Caco-2 (cell line): ENCODE data around the gene NEK7. TPM values are rescaled to one million over a fixed set of nuclear protein-coding genes. Genes with fewer than 3 reads are reported as not detected.

Experiments used
- BruUV-seq: library from RNA; stranded (reverse); fragments of 400-500 nt; replicated peaks from 2 replicates; lab custom pipeline; 2021; lab: Mats Ljungman, UMichigan
- CTCF ChIA-PET: fragments of 300-600 bp; sonication (Branson Sonifier 250); formaldehyde crosslinking; loops from one replicate; lab custom pipeline; 2022; ENCODE audit warnings: antibody characterized with exemption; lab: Charles Lee
- POLR2A ChIA-PET: fragments of 300-600 bp; sonication (Branson Sonifier 250); formaldehyde crosslinking; loops from one replicate; lab custom pipeline; 2022; ENCODE audit warnings: antibody characterized with exemption; lab: Charles Lee
- DNase-seq, 2 experiments: peaks; one replicate each; pipeline versions ENCODE4 v3.0.0 to v3.0.0-alpha.2; 2020 to 2022
- H3K27me3 ChIP-seq: replicated peaks from 2 replicates; pipeline ENCODE4 v1.6.0; 2011; ENCODE audit warnings: low read length; ENCODE audit not compliant: control insufficient read depth, insufficient read depth
- H3K36me3 ChIP-seq: 2 replicates; pipeline ENCODE4 v1.5.1; 2011; ENCODE audit warnings: low read length; ENCODE audit not compliant: control insufficient read depth, insufficient read depth
- H3K4me1 ChIP-seq: fragments of 250-450 bp; sonication (Bioruptor Pico); 2 replicates; pipeline ENCODE4 v1.5.1; 2020; ENCODE audit warnings: mild to moderate bottlenecking
- H3K4me3 ChIP-seq: 2 replicates; pipeline ENCODE4 v1.5.1; 2011; ENCODE audit warnings: low read depth, mild to moderate bottlenecking, control low read depth, low read length
- H3K9me3 ChIP-seq: fragments of 250-450 bp; sonication (Bioruptor Pico); 2 replicates; pipeline ENCODE4 v1.5.1; 2020; ENCODE audit warnings: mild to moderate bottlenecking, moderate library complexity
- H3K27ac Mint-ChIP-seq: one replicate; pipeline ENCODE4 v1.8.0; 2022; ENCODE audit warnings: mixed read lengths; ENCODE audit not compliant: unreplicated experiment
- H3K27me3 Mint-ChIP-seq: one replicate; pipeline ENCODE4 v1.8.0; 2022; ENCODE audit warnings: mixed read lengths; ENCODE audit not compliant: insufficient read depth, unreplicated experiment
- H3K36me3 Mint-ChIP-seq: one replicate; pipeline ENCODE4 v1.8.0; 2022; ENCODE audit warnings: mild to moderate bottlenecking, mixed read lengths; ENCODE audit not compliant: insufficient read depth, unreplicated experiment
- H3K4me1 Mint-ChIP-seq: one replicate; pipeline ENCODE4 v1.8.0; 2022; ENCODE audit warnings: low read depth, mixed read lengths; ENCODE audit not compliant: unreplicated experiment
- H3K4me3 Mint-ChIP-seq: one replicate; pipeline ENCODE4 v1.8.0; 2022; ENCODE audit warnings: mild to moderate bottlenecking, moderate library complexity, mixed read lengths; ENCODE audit not compliant: unreplicated experiment
- H3K9me3 Mint-ChIP-seq: one replicate; pipeline ENCODE4 v1.8.0; 2022; ENCODE audit warnings: mixed read lengths; ENCODE audit not compliant: unreplicated experiment
- CTCF ChIP-seq, 2 experiments: fragments of 200-600 bp in 1 of 2; IDR thresholded peaks; 1 replicate in 1 of 2; 2 replicates in 1 of 2; pipeline versions ENCODE4 v1.5.1 to v1.8.0; 2011 to 2022; ENCODE audit warnings: antibody characterized with exemption in 1 of 2, control low read depth in 1 of 2, inconsistent platforms in 1 of 2, low read depth in 1 of 2, low read length in 1 of 2, mild to moderate bottlenecking in 1 of 2, moderate library complexity in 1 of 2; ENCODE audit not compliant: insufficient read depth in 1 of 2, severe bottlenecking in 1 of 2, unreplicated experiment in 1 of 2
- intact Hi-C: fragments of 100-400 bp; cut with micrococcal nuclease; formaldehyde crosslinking; loops from one replicate; pipeline ENCODE4 v1.10.0; 2022; ENCODE audit not compliant: unreplicated experiment
- total RNA-seq: library from RNA; stranded (reverse); gene quantifications from 2 replicates; pipeline ENCODE4 v1.2.3, GENCODE V29; 2022

NEK7 gene
- total RNA-seq, 1 experiment from 2014 or later = 56.1 TPM

GRCh38 chr1:198232940-198233675, 76.3 kb downstream of the NEK7 start:
- no peaks in the 10 kb centered on the region for H3K9me3 Mint-ChIP-seq
- H3K4me3 Mint-ChIP-seq = no peak overlapping the region
- no peaks in the 10 kb centered on the region for H3K27me3 Mint-ChIP-seq
- no peak for TF ChIP-seq CTCF (IDR thresholded peaks at IDR 0.05; ENCODE audit: insufficient read depth in 1 of 2, low read depth in 1 of 2, low read length in 1 of 2, severe bottlenecking in 1 of 2, unreplicated experiment in 1 of 2)
- BruUV-seq = no TSS peak
- H3K4me1 ChIP-seq = 0 out of 2 replicates have a peak, but pooled peaks cover 5% of the 10 kb centered on the region
- no peak overlapping the region for H3K27ac Mint-ChIP-seq
- H3K36me3 Mint-ChIP-seq = no peaks in the 10 kb centered on the region
- DNase-seq = no peak
- ChIA-PET CTCF (no interaction called here), POLR2A (no interaction called here)
- no peak overlapping the region for H3K4me3 ChIP-seq
- H3K36me3 ChIP-seq = no peaks in the 10 kb centered on the region
- peaks cover 16% of the 10 kb centered on the region for H3K4me1 Mint-ChIP-seq
- no peaks in the 10 kb centered on the region for H3K27me3 ChIP-seq
- intact Hi-C loops = loop anchor here (2.0 kb wide), 1 partner anchor 32 kb away; no protein-coding TSS in a partner anchor
- no peaks in the 10 kb centered on the region for H3K9me3 ChIP-seq

- Mint-ChIP-seq H3K4me1 (peaks cover 16% of the 10 kb centered on the region), H3K9me3 (no peaks in the 10 kb centered on the region), H3K27ac (no peak overlapping the region), H3K4me3 (no peak overlapping the region), H3K36me3 (no peaks in the 10 kb centered on the region), H3K27me3 (no peaks in the 10 kb centered on the region)
- POLR2A ChIA-PET = no interaction called here
- Histone ChIP-seq H3K27me3 (no peaks in the 10 kb centered on the region), H3K9me3 (no peaks in the 10 kb centered on the region), H3K4me1 (0 out of 2 replicates have a peak, but pooled peaks cover 5% of the 10 kb centered on the region), H3K36me3 (no peaks in the 10 kb centered on the region), H3K4me3 (no peak overlapping the region)
- TF ChIP-seq CTCF (IDR thresholded peaks at IDR 0.05; ENCODE audit: insufficient read depth in 1 of 2, low read depth in 1 of 2, low read length in 1 of 2, severe bottlenecking in 1 of 2, unreplicated experiment in 1 of 2) = no peak
- DNase-seq = no peak
- CTCF ChIA-PET = no interaction called here
- no TSS peak for BruUV-seq
- intact Hi-C loops = no loop called here
These were observed 77.9 kb downstream of the NEK7 start for GRCh38 chr1:198234520-198235251.

DNA sequence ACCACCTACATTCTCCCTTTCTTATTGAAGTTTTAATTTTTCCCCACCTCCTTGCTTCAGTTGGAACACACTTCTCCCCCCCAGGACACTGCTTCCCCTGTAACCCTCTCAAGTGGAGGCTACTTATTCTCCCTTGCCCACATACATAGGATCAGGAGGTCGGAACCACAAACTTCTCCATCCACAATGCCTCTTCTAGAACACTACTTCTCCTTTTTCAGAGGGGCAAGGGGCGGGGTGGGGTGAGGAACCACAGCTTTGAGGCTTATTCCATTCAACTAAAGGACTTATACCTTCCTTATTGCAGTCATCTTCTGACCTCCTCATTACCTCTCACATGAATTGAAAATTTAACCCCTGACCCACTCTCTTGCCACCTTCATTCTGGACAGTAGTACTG, 81.3 kb downstream of the NEK7 start:
- POLR2A ChIA-PET = no interaction called here
- no TSS peak for BruUV-seq
- TF ChIP-seq CTCF (IDR thresholded peaks at IDR 0.05; ENCODE audit: insufficient read depth in 1 of 2, low read depth in 1 of 2, low read length in 1 of 2, severe bottlenecking in 1 of 2, unreplicated experiment in 1 of 2) = no peak

More for the DNA sequence above, 81.3 kb downstream of the NEK7 start:
- Mint-ChIP-seq H3K36me3 (no peaks in the 10 kb centered on the region), H3K27me3 (no peaks in the 10 kb centered on the region), H3K4me1 (peaks cover 5% of the 10 kb centered on the region), H3K9me3 (no peaks in the 10 kb centered on the region), H3K4me3 (no peak overlapping the region), H3K27ac (no peak overlapping the region)
- intact Hi-C loops = no loop called here
- H3K4me1 ChIP-seq = no peaks in the 10 kb centered on the region
- no peak for DNase-seq
- CTCF ChIA-PET = no interaction called here
- no peaks in the 10 kb centered on the region for H3K27me3 ChIP-seq
- H3K36me3 ChIP-seq = no peaks in the 10 kb centered on the region
- no peak overlapping the region for H3K4me3 ChIP-seq
- no peaks in the 10 kb centered on the region for H3K9me3 ChIP-seq
